Left lung (tissue), 10 donors: ENCODE results near the gene CCDC91. TPM values are rescaled to one million over a fixed set of nuclear protein-coding genes. Genes with fewer than 3 reads are reported as not detected.
A peak's percentile ranks its signal among the peaks of the same experiment; 100 is the strongest.

ENCODE experiments used
- ATAC-seq: fragments of 200-7000 bp; cut with Tn5 transposase; one replicate; pipeline ENCODE4 v1.9.1; 2020; ENCODE audit warnings: moderate library complexity
- DNase-seq, 4 donors: peaks; one replicate each; pipeline ENCODE4 v3.0.0-alpha.2; 2013 to 2020
- H3K27ac ChIP-seq, 2 donors: fragments of 200-600 bp; sonication (generic) in 1 of 2; one replicate each; pipeline versions ENCODE4 v1.5.0 to v1.8.0; 2020 to 2021
- H3K27me3 ChIP-seq, 2 donors: fragments of 200-600 bp; sonication (generic) in 1 of 2; one replicate each; pipeline versions ENCODE4 v1.5.0 to v1.8.0; 2020 to 2021
- H3K36me3 ChIP-seq, 2 donors: fragments of 200-600 bp; sonication (generic) in 1 of 2; one replicate each; pipeline versions ENCODE4 v1.5.0 to v1.8.0; 2020 to 2021
- H3K4me1 ChIP-seq, 2 donors: fragments of 200-600 bp; one replicate each; pipeline ENCODE4 v1.8.0; 2021
- H3K4me3 ChIP-seq, 2 donors: fragments of 200-600 bp; sonication (generic) in 1 of 2; one replicate each; pipeline versions ENCODE4 v1.5.0 to v1.8.0; 2020 to 2021; ENCODE audit warnings: mild to moderate bottlenecking in 1 of 2
- H3K9me3 ChIP-seq, 2 donors: fragments of 200-600 bp; sonication (generic) in 1 of 2; one replicate each; pipeline versions ENCODE4 v1.5.0 to v1.8.0; 2020 to 2021
- CTCF ChIP-seq, 2 donors: fragments of 200-600 bp; sonication (generic) in 1 of 2; IDR thresholded peaks; one replicate each; pipeline versions ENCODE4 v1.5.0 to v1.8.0; 2021; ENCODE audit warnings: antibody characterized with exemption in 2 of 2
- intact Hi-C, 2 donors: fragments of 100-400 bp; cut with DNase I; formaldehyde crosslinking; loops; one replicate each; pipeline versions ENCODE4 v1.11.2 to v1.14.2; 2022
- polyA plus RNA-seq, 6 donors: library from polyadenylated mRNA; unstranded; fragments of 120-200 nt; gene quantifications; one replicate each; pipeline ENCODE4 v1.2.1, GENCODE V29; 2013; ENCODE audit not compliant: insufficient read length in 6 of 6
- total RNA-seq, 2 donors: library from RNA; stranded (reverse); fragmentation: NEBNext Ultra II Directional; extraction: Animal tissue kit (Norgen Biotek cat#: 25700); gene quantifications; one replicate each; pipeline ENCODE4 v1.2.1, GENCODE V29; 2021
- donor health status: DM: no; HTN: yes; CAD: no.
- donor health status: DM: no; HTN: no; CAD: no.

The CCDC91 gene
- total and polyA plus RNA-seq, 8 donors: 18.5 to 30.0 (median 26.2) TPM

DNA sequence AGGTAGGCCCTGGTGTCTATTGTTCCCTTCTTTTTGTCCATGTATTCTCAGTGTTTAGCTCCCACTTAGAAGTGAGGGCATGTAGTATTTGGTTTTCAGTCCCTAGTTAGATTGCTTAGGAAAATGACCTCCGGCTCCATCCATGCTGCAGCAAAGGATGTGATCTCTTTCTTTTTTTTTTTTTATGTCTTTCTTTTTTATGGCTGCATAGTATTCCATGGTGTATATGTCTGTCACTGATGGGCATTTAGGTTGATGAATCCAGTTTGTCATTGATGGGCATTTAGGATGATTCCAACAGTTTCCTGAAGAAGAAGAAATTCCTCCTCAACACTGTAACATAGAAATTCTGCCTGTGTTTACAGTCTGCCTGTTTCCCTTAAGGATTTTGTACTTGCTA, 231.1 kb downstream of the CCDC91 start:
- Histone ChIP-seq H3K4me3 (no peak overlapping the region), H3K36me3 (no peaks in the 10 kb centered on the region), H3K9me3 (no peaks in the 10 kb centered on the region), H3K27ac (no peak overlapping the region), H3K27me3 (no peaks in the 10 kb centered on the region), H3K4me1 (peaks cover 0 to 3% of the 10 kb centered on the region in 2 donors)
- intact Hi-C loops: no loop called here
- ATAC-seq (no peak), DNase-seq (no peak)
- TF ChIP-seq CTCF (IDR thresholded peaks at IDR 0.05): no peak

- Histone ChIP-seq H3K9me3 (no peaks in the 10 kb centered on the region), H3K36me3 (no peaks in the 10 kb centered on the region), H3K27me3 (no peaks in the 10 kb centered on the region), H3K4me1 (peaks cover 0 to 3% of the 10 kb centered on the region in 2 donors), H3K4me3 (no peak overlapping the region), H3K27ac (no peak overlapping the region)
- DNase-seq (peak in 3 of 4 donors; percentile 11 to 46 (median 38)), ATAC-seq (peak; percentile 86)
- TF ChIP-seq CTCF (IDR thresholded peaks at IDR 0.05): no peak
- intact Hi-C loops: no loop called here
Observed at GRCh38 chr12:28424965-28425364, 234.7 kb downstream of the CCDC91 start.

DNA sequence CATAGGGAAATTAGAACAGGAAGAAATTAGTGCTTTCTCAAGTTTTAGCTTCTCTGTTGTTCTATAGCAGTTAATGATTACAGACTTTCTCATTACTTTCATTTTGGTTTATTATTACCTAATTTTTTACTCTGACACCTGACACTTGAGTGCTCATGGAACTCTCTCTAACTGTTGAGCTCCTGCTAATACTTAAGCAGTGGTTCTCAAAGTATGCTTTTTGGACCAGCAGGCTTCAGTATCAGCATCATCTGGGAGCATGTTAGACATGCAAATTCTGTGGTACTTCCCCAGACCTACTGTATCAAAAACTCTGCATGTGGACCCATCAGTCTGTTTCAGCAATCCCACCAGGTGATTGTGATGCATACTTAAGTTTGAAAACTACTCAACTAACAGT, 235.3 kb downstream of the CCDC91 start:
- intact Hi-C loops: no loop called here
- ATAC-seq: peak; percentile 23

DNA sequence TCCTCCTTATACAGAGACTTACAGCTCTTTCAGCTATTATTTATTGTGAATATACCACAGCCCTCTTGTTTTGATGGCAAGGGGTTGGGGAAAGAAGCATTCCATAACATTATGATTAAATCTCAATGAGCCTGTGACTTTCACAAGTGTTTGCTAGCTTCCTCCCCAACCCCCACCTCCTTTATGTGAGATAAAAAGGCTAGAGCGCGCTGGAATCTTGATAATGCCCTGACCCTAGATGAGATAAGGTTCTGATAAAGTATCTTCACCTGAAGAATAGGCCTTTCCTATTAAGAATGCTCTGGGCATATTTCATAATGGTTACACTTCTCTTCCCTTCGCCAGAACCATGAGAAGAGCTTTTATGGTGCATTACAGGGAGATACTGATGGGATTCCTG, 236.8 kb downstream of the CCDC91 start:
- ATAC-seq (no peak), DNase-seq (no peak)
- no peak for TF ChIP-seq CTCF (IDR thresholded peaks at IDR 0.05)
- peaks cover 0 to 3% of the 10 kb centered on the region in 2 donors for H3K4me1 ChIP-seq
- no peaks in the 10 kb centered on the region for H3K9me3 ChIP-seq
- no peaks in the 10 kb centered on the region for H3K27me3 ChIP-seq
- no peak overlapping the region for H3K4me3 ChIP-seq
- intact Hi-C loops: no loop called here
- no peak overlapping the region for H3K27ac ChIP-seq
- H3K36me3 ChIP-seq: no peaks in the 10 kb centered on the region

More for the DNA sequence above, 235.3 kb downstream of the CCDC91 start:
- Histone ChIP-seq H3K27ac (no peak overlapping the region), H3K27me3 (no peaks in the 10 kb centered on the region), H3K4me3 (no peak overlapping the region), H3K4me1 (peaks cover 0 to 3% of the 10 kb centered on the region in 2 donors), H3K9me3 (no peaks in the 10 kb centered on the region), H3K36me3 (no peaks in the 10 kb centered on the region)
- TF ChIP-seq CTCF (IDR thresholded peaks at IDR 0.05): no peak
- DNase-seq: no peak

DNA sequence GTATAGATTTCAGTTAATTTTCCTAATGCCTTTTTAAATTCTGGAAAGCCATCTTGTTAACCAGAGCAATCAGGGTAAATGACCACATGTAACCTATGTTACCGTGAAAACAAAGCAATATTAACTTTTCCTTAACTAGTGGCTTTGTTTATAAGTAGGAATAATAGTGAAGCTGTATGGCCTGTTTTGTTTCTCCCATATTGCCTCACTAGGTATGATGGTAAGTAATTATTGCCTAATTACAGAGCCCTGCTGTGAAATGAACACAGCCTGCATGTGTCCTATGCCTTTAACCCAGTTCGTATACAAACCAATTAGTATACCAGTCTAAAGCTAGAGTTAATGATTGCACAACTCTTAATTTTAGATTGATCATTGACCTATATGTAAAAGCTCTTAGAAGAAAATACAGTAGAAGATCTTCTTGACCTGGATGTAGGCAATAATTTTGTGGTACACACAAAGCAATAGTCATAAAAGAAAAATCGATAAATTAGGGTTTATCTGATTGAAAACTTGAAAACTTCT, 249.9 kb downstream of the CCDC91 start:
- Histone ChIP-seq H3K4me3 (no peak overlapping the region), H3K36me3 (no peaks in the 10 kb centered on the region), H3K9me3 (no peaks in the 10 kb centered on the region), H3K27ac (no peak overlapping the region), H3K27me3 (no peaks in the 10 kb centered on the region), H3K4me1 (no peaks in the 10 kb centered on the region)
- no peak for TF ChIP-seq CTCF (IDR thresholded peaks at IDR 0.05)
- no peak for ATAC-seq
- intact Hi-C loops: no loop called here
- no peak for DNase-seq
